Measurements from ENCODE around the gene BAG3. TPM values are rescaled to one million over a fixed set of nuclear protein-coding genes. Genes with fewer than 3 reads are reported as not detected.

BAG3 gene
- total RNA-seq, 1 donor from 2014 or later: 2.3 TPM

DNA sequence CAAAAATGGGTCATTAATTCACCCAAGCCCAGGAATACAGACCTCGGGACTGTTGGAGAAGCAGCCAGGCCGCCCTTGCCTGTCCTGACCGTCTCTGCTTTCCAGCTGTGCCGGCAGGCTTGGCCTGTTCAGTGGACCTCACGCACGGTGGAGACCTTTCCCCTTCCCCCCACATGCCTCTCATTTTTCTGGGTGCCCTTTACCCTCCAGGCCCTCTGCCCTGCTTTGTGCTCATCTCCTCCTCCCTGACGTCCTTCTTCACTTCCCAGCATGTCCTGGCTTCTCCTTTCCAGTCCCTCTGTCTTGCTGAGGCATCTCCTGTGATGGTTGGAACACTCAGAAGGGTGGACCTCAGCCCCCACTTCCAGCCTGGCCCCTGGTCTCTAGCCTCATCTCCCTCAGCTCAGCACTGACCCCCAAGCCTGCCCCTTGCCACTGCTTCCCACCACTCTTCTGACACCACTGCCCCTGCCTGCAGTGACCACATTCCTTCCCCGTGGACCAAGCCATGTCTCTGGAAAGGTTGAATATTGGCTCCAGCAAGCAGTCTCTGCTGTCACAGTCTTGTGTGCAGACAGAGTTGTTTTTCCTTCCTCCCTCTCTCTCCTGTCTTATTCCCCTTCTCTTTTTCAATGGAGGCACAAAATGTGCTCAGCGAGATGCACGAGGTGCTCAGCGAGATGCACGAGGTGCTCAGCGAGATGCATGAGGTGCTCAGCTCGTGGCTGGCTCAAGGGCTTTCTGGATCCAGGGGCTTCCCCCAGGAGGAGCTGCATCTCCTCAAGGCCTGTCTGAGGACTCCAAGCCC, 14.9 kb downstream of the BAG3 start:
- Histone ChIP-seq H3K4me3 (no peak overlapping the region), H3K4me2 (no peak overlapping the region), H3K9ac (no peak overlapping the region), H3K4me1 (peaks cover 14% of the 10 kb centered on the region), H2AFZ (replicated peaks) (no peak overlapping the region), H3F3A (ENCODE audit: low read depth) (peaks cover 8% of the 10 kb centered on the region), H3K9me3 (ENCODE audit: low read depth) (no peaks in the 10 kb centered on the region), H3K79me2 (ENCODE audit: low read depth) (peaks cover 13% of the 10 kb centered on the region), H4K20me1 (ENCODE audit: low read depth) (peaks cover 13% of the 10 kb centered on the region), H3K27ac (no peak overlapping the region), H3K27me3 (no peaks in the 10 kb centered on the region), H3K36me3 (no peaks in the 10 kb centered on the region)
- no peak for TF ChIP-seq EZH2 (IDR thresholded peaks at IDR 0.05)
- TF ChIP-seq, protein P1, sequence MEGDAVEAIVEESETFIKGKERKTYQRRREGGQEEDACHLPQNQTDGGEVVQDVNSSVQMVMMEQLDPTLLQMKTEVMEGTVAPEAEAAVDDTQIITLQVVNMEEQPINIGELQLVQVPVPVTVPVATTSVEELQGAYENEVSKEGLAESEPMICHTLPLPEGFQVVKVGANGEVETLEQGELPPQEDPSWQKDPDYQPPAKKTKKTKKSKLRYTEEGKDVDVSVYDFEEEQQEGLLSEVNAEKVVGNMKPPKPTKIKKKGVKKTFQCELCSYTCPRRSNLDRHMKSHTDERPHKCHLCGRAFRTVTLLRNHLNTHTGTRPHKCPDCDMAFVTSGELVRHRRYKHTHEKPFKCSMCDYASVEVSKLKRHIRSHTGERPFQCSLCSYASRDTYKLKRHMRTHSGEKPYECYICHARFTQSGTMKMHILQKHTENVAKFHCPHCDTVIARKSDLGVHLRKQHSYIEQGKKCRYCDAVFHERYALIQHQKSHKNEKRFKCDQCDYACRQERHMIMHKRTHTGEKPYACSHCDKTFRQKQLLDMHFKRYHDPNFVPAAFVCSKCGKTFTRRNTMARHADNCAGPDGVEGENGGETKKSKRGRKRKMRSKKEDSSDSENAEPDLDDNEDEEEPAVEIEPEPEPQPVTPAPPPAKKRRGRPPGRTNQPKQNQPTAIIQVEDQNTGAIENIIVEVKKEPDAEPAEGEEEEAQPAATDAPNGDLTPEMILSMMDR (IDR thresholded peaks at IDR 0.05): no peak
- TF ChIP-seq EZH2phosphoT487 (IDR thresholded peaks at IDR 0.05): no peak
- no peak overlapping the region for H3K4me3 Mint-ChIP-seq
- H3K27ac Mint-ChIP-seq: no peak overlapping the region
- peaks cover 47% of the 10 kb centered on the region for H3K4me1 Mint-ChIP-seq
- H3K27me3 Mint-ChIP-seq (ENCODE audit: insufficient read depth, low read depth): peaks cover 3% of the 10 kb centered on the region
- no peak for DNase-seq (ENCODE audit: low spot score)
- no peaks in the 10 kb centered on the region for H3K9me3 Mint-ChIP-seq
- peaks cover 25% of the 10 kb centered on the region for H3K36me3 Mint-ChIP-seq

DNA sequence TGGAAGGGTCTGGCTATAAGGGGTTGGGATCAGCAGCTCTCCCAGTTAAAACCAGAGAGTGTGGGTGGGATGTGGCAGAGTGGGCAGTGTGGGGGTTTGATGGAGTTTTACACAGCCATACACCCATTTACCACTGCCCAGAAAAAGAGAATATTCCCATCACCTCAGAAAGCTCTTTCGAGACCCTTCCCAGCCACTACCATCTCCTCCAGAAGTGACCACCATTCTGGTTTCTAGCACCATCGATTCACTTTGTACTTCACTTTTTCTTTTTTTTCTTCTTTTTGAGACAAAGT, 15.5 kb downstream of the BAG3 start:
- H3K79me2 ChIP-seq (ENCODE audit: low read depth): peaks cover 13% of the 10 kb centered on the region
- peaks cover 46% of the 10 kb centered on the region for H3K4me1 Mint-ChIP-seq
- H3K4me1 ChIP-seq: peaks cover 14% of the 10 kb centered on the region
- no peaks in the 10 kb centered on the region for H3K9me3 Mint-ChIP-seq
- no peak overlapping the region for H3K27ac ChIP-seq
- H3K4me3 ChIP-seq: no peak overlapping the region
- no peak overlapping the region for H3K4me3 Mint-ChIP-seq
- no peak for DNase-seq (ENCODE audit: low spot score)
- peaks cover 8% of the 10 kb centered on the region for H3F3A ChIP-seq (ENCODE audit: low read depth)
- no peaks in the 10 kb centered on the region for H3K36me3 ChIP-seq
- no peaks in the 10 kb centered on the region for H3K9me3 ChIP-seq (ENCODE audit: low read depth)
- H3K36me3 Mint-ChIP-seq: peaks cover 27% of the 10 kb centered on the region
- H4K20me1 ChIP-seq (ENCODE audit: low read depth): peaks cover 13% of the 10 kb centered on the region
- H3K4me2 ChIP-seq: peak overlapping the region; percentile 47
- H3K27me3 Mint-ChIP-seq (ENCODE audit: insufficient read depth, low read depth): peaks cover 3% of the 10 kb centered on the region
- TF ChIP-seq, protein P1 (IDR thresholded peaks at IDR 0.05): no peak
- TF ChIP-seq EZH2phosphoT487 (IDR thresholded peaks at IDR 0.05) (no peak), EZH2 (IDR thresholded peaks at IDR 0.05) (no peak)
- H2AFZ ChIP-seq (replicated peaks): no peak overlapping the region
- H3K27me3 ChIP-seq: no peaks in the 10 kb centered on the region
- no peak overlapping the region for H3K9ac ChIP-seq
- no peak overlapping the region for H3K27ac Mint-ChIP-seq

DNA sequence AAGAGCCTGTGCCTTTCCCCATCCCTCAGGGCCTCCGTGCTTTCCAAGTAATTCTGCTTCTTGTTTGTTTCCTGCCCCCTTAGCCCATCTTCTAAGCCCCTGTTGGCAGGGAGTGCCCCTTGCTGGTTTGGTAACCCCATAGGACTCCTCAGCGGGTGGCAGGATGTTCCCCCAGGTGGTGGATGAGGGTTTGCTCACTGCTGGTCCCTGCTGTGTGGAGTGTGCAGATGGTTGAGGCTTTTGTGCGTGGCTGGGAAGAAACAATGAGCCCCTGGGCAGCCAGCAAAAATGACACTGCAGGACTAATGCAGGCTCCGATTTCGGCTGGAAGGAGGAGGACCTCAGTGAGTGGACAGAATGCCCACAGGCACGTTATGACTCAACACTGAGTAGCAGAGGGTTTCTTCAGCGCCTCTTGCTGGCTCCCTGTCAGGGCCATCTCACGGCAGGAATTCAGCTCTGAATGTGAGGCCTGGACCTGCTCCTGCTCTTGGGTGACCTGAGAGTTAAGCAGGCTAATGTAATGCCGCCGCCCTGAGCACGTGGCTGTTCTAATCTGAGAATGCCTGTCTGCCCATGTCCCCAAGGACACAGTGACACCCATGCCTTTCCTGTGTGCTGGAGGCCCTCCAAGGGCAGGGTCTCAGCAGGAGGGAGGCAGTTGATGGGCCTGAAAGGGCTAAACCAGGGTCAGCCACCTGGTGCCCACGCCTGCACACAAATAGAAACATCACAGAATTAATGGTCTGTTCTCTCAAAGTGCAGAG, 16.6 kb downstream of the BAG3 start:
- Mint-ChIP-seq H3K36me3 (peaks cover 33% of the 10 kb centered on the region), H3K9me3 (no peaks in the 10 kb centered on the region), H3K27me3 (ENCODE audit: insufficient read depth, low read depth) (peaks cover 5% of the 10 kb centered on the region), H3K4me3 (no peak overlapping the region), H3K4me1 (peaks cover 44% of the 10 kb centered on the region), H3K27ac (no peak overlapping the region)
- peaks cover 14% of the 10 kb centered on the region for H3K4me1 ChIP-seq
- H3F3A ChIP-seq (ENCODE audit: low read depth): peaks cover 8% of the 10 kb centered on the region
- peak; percentile 55 for DNase-seq (ENCODE audit: low spot score)
- peak overlapping the region; percentile 47 for H3K4me2 ChIP-seq
- H3K27me3 ChIP-seq: no peaks in the 10 kb centered on the region
- H3K36me3 ChIP-seq: no peaks in the 10 kb centered on the region
- H3K9me3 ChIP-seq (ENCODE audit: low read depth): no peaks in the 10 kb centered on the region
- H3K9ac ChIP-seq: no peak overlapping the region
- no peak overlapping the region for H3K27ac ChIP-seq
- H4K20me1 ChIP-seq (ENCODE audit: low read depth): peaks cover 13% of the 10 kb centered on the region
- H3K79me2 ChIP-seq (ENCODE audit: low read depth): peaks cover 13% of the 10 kb centered on the region
- TF ChIP-seq, protein P1 (IDR thresholded peaks at IDR 0.05): no peak
- TF ChIP-seq EZH2 (IDR thresholded peaks at IDR 0.05) (no peak), EZH2phosphoT487 (IDR thresholded peaks at IDR 0.05) (no peak)
- no peak overlapping the region for H3K4me3 ChIP-seq
- no peak overlapping the region for H2AFZ ChIP-seq (replicated peaks)
